ENCODE results near the gene ALKBH5. TPM values are rescaled to one million over a fixed set of nuclear protein-coding genes. Genes with fewer than 3 reads are reported as not detected.

Gene ALKBH5
- total RNA-seq, 1 experiment from 2014 or later: 105 TPM

DNA sequence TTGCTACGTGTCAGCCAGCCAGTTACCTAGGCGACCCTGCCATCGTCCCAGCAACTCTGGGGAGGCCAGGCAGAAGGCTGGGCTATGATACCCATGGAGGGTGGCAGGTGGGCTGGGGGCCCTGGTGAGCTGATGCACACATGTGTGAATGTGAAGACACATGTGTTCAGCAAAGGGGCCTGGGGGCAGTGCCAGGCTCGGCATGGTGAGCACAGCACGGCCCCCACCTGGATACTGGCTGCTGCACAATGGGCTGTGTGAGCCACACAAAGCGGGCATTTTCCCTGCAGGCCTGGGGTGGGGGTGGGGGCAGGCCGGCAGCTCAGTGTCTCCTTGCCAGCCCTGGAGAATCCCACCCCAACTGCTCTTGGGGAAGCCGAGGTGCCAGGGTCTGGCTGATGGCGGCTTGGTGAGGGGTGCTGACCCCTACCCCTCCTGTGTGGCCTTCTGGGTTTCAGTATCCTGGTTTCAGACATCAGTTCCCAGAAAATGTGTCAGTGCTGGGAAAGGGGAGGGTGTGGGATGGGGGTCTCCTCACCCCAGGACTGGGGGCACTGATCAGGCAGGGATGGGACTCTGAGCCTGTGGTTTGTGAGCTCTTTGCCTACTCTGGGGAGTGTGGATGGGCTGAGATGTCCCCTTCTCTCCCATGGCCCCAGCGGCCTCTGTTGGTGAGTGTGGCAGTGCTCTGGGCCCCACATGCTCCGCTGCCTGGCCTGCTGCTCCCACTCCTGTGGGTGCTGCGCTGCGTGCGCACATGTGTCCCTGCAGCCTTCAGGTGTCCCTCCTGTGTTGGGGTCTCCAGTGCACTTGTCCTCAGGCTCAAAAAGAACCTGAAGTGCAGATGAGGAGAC is 46.9 kb downstream of the ALKBH5 start:
- no peak for DNase-seq (ENCODE audit: low spot score)
- H3K4me3 Mint-ChIP-seq: no peak overlapping the region
- TF ChIP-seq, protein P1, sequence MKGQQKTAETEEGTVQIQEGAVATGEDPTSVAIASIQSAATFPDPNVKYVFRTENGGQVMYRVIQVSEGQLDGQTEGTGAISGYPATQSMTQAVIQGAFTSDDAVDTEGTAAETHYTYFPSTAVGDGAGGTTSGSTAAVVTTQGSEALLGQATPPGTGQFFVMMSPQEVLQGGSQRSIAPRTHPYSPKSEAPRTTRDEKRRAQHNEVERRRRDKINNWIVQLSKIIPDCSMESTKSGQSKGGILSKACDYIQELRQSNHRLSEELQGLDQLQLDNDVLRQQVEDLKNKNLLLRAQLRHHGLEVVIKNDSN (CRISPR knock-in tag; IDR thresholded peaks at IDR 0.05): no peak
- no peak for TF ChIP-seq ZNF138 (CRISPR knock-in tag; conservative IDR thresholded peaks at IDR 0.05)
- TF ChIP-seq, protein P2, sequence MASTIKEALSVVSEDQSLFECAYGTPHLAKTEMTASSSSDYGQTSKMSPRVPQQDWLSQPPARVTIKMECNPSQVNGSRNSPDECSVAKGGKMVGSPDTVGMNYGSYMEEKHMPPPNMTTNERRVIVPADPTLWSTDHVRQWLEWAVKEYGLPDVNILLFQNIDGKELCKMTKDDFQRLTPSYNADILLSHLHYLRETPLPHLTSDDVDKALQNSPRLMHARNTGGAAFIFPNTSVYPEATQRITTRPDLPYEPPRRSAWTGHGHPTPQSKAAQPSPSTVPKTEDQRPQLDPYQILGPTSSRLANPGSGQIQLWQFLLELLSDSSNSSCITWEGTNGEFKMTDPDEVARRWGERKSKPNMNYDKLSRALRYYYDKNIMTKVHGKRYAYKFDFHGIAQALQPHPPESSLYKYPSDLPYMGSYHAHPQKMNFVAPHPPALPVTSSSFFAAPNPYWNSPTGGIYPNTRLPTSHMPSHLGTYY (CRISPR knock-in tag; IDR thresholded peaks at IDR 0.05): no peak
- TF ChIP-seq, protein P3, sequence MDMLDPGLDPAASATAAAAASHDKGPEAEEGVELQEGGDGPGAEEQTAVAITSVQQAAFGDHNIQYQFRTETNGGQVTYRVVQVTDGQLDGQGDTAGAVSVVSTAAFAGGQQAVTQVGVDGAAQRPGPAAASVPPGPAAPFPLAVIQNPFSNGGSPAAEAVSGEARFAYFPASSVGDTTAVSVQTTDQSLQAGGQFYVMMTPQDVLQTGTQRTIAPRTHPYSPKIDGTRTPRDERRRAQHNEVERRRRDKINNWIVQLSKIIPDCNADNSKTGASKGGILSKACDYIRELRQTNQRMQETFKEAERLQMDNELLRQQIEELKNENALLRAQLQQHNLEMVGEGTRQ (CRISPR knock-in tag; IDR thresholded peaks at IDR 0.05): no peak
- no peak for TF ChIP-seq SMAD4 (CRISPR knock-in tag; IDR thresholded peaks at IDR 0.05)
- TF ChIP-seq SMAD3 (CRISPR knock-in tag; IDR thresholded peaks at IDR 0.05; ENCODE audit: borderline replicate concordance): no peak
- TF ChIP-seq ZNF317 (CRISPR knock-in tag; IDR thresholded peaks at IDR 0.05; ENCODE audit: borderline replicate concordance, low read depth): no peak
- TF ChIP-seq, protein P4, sequence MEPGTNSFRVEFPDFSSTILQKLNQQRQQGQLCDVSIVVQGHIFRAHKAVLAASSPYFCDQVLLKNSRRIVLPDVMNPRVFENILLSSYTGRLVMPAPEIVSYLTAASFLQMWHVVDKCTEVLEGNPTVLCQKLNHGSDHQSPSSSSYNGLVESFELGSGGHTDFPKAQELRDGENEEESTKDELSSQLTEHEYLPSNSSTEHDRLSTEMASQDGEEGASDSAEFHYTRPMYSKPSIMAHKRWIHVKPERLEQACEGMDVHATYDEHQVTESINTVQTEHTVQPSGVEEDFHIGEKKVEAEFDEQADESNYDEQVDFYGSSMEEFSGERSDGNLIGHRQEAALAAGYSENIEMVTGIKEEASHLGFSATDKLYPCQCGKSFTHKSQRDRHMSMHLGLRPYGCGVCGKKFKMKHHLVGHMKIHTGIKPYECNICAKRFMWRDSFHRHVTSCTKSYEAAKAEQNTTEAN (CRISPR knock-in tag; IDR thresholded peaks at IDR 0.05): no peak
- TF ChIP-seq FOXP1 (CRISPR knock-in tag; IDR thresholded peaks at IDR 0.05; ENCODE audit: borderline replicate concordance): no peak
- TF ChIP-seq NR1H2 (CRISPR knock-in tag; IDR thresholded peaks at IDR 0.05): no peak
- TF ChIP-seq JUN (CRISPR knock-in tag; IDR thresholded peaks at IDR 0.05): no peak
- peaks cover 10% of the 10 kb centered on the region; the same call in 1 of the 2 replicates for H3K36me3 Mint-ChIP-seq
- POLR2A ChIA-PET: no interaction called here
- CTCF ChIA-PET: interaction anchor here (0.5 to 1.7 kb wide), 3 partner anchors 14 to 352 kb away, joined by 3 to 5 read pairs (median 3); no protein-coding TSS in a partner anchor
- no peaks in the 10 kb centered on the region for H3K27me3 Mint-ChIP-seq (ENCODE audit: low read depth)
- no peaks in the 10 kb centered on the region for H3K9me3 Mint-ChIP-seq
- peaks cover 18% of the 10 kb centered on the region for H3K4me1 Mint-ChIP-seq
- ATAC-seq: no peak
- no peak overlapping the region for H3K27ac Mint-ChIP-seq

DNA sequence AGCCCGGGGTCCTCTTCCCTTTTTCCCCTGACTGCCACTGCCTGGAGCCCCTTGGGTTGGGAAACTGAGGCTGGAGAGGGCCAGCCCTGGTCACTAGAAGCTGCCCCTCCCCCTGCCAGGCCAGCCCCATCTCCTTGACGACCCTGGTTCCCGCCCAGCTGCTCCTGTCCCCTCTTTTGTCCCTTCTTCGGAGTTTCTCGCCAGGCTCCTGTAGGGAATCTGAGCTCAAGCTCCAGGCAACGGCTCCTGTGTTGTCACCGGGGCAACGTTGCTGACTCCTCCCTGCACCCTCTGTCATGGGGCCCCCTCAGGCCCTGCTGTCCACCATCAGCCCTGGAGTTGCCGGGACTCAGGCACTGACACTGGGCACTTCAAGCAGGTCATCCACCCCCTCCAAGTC is 47.5 kb downstream of the ALKBH5 start:
- Mint-ChIP-seq H3K9me3 (no peaks in the 10 kb centered on the region), H3K27me3 (ENCODE audit: low read depth) (no peaks in the 10 kb centered on the region), H3K4me3 (no peak overlapping the region), H3K4me1 (peaks cover 18% of the 10 kb centered on the region), H3K27ac (0 out of 2 replicates have a peak overlapping the region, but pooled peaks have one; percentile 49), H3K36me3 (peaks cover 10% of the 10 kb centered on the region; the same call in 1 of the 2 replicates)
- ATAC-seq (no peak), DNase-seq (ENCODE audit: low spot score) (no peak)
- ChIA-PET CTCF (interaction anchor here (0.5 to 2.7 kb wide), 4 partner anchors 13 to 353 kb away, joined by 3 to 19 read pairs (median 4); no protein-coding TSS in a partner anchor), POLR2A (interaction anchor here (1.3 kb wide), 1 partner anchor 16 kb away, joined by 3 read pairs; no protein-coding TSS in a partner anchor)
- TF ChIP-seq, protein P5, sequence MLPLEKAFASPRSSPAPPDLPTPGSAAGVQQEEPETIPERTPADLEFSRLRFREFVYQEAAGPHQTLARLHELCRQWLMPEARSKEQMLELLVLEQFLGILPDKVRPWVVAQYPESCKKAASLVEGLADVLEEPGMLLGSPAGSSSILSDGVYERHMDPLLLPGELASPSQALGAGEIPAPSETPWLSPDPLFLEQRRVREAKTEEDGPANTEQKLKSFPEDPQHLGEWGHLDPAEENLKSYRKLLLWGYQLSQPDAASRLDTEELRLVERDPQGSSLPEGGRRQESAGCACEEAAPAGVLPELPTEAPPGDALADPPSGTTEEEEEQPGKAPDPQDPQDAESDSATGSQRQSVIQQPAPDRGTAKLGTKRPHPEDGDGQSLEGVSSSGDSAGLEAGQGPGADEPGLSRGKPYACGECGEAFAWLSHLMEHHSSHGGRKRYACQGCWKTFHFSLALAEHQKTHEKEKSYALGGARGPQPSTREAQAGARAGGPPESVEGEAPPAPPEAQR (CRISPR knock-in tag; IDR thresholded peaks at IDR 0.05): no peak
- no peak for TF ChIP-seq SOX15 (CRISPR knock-in tag; IDR thresholded peaks at IDR 0.05)
- TF ChIP-seq ESRRA (CRISPR knock-in tag; IDR thresholded peaks at IDR 0.05; ENCODE audit: borderline replicate concordance): no peak
- TF ChIP-seq FOXP1 (CRISPR knock-in tag; IDR thresholded peaks at IDR 0.05; ENCODE audit: borderline replicate concordance): no peak
- no peak for TF ChIP-seq JAZF1 (CRISPR knock-in tag; IDR thresholded peaks at IDR 0.05)
- TF ChIP-seq, protein P6, sequence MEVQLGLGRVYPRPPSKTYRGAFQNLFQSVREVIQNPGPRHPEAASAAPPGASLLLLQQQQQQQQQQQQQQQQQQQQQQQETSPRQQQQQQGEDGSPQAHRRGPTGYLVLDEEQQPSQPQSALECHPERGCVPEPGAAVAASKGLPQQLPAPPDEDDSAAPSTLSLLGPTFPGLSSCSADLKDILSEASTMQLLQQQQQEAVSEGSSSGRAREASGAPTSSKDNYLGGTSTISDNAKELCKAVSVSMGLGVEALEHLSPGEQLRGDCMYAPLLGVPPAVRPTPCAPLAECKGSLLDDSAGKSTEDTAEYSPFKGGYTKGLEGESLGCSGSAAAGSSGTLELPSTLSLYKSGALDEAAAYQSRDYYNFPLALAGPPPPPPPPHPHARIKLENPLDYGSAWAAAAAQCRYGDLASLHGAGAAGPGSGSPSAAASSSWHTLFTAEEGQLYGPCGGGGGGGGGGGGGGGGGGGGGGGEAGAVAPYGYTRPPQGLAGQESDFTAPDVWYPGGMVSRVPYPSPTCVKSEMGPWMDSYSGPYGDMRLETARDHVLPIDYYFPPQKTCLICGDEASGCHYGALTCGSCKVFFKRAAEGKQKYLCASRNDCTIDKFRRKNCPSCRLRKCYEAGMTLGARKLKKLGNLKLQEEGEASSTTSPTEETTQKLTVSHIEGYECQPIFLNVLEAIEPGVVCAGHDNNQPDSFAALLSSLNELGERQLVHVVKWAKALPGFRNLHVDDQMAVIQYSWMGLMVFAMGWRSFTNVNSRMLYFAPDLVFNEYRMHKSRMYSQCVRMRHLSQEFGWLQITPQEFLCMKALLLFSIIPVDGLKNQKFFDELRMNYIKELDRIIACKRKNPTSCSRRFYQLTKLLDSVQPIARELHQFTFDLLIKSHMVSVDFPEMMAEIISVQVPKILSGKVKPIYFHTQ (CRISPR knock-in tag; IDR thresholded peaks at IDR 0.05): no peak
- no peak for TF ChIP-seq GABPB1 (CRISPR knock-in tag; IDR thresholded peaks at IDR 0.05)
- TF ChIP-seq NR2C2 (CRISPR knock-in tag; IDR thresholded peaks at IDR 0.05): no peak
- no peak for TF ChIP-seq SMAD4 (CRISPR knock-in tag; IDR thresholded peaks at IDR 0.05)
- TF ChIP-seq, protein P4 (CRISPR knock-in tag; IDR thresholded peaks at IDR 0.05): no peak
- TF ChIP-seq, protein P7, sequence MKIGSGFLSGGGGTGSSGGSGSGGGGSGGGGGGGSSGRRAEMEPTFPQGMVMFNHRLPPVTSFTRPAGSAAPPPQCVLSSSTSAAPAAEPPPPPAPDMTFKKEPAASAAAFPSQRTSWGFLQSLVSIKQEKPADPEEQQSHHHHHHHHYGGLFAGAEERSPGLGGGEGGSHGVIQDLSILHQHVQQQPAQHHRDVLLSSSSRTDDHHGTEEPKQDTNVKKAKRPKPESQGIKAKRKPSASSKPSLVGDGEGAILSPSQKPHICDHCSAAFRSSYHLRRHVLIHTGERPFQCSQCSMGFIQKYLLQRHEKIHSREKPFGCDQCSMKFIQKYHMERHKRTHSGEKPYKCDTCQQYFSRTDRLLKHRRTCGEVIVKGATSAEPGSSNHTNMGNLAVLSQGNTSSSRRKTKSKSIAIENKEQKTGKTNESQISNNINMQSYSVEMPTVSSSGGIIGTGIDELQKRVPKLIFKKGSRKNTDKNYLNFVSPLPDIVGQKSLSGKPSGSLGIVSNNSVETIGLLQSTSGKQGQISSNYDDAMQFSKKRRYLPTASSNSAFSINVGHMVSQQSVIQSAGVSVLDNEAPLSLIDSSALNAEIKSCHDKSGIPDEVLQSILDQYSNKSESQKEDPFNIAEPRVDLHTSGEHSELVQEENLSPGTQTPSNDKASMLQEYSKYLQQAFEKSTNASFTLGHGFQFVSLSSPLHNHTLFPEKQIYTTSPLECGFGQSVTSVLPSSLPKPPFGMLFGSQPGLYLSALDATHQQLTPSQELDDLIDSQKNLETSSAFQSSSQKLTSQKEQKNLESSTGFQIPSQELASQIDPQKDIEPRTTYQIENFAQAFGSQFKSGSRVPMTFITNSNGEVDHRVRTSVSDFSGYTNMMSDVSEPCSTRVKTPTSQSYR (CRISPR knock-in tag; IDR thresholded peaks at IDR 0.05): no peak
- TF ChIP-seq SP1 (CRISPR knock-in tag; conservative IDR thresholded peaks at IDR 0.05): no peak

Data from WTC11 (cell line).